K562 (cell line): ENCODE data around the gene TSPAN3. TPM values are rescaled to one million over a fixed set of nuclear protein-coding genes. Genes with fewer than 3 reads are reported as not detected.

ENCODE experiments used
- ATAC-seq: fragments of 200-7000 bp; cut with Tn5 transposase; 3 replicates; pipeline ENCODE4 v1.9.1; 2020; ENCODE audit warnings: moderate library complexity
- BruUV-seq: library from RNA; stranded (reverse); fragments of 400-500 nt; replicated peaks from 2 replicates; lab custom pipeline; 2021; lab: Mats Ljungman, UMichigan
- CTCF ChIA-PET: fragments of 300-600 bp; formaldehyde crosslinking; extraction: SDS; loops from one replicate; lab custom pipeline; 2021; ENCODE audit warnings: low intra/inter-chr PET ratio; lab: Yijun Ruan, JAX
- POLR2A ChIA-PET: fragments of 300-600, 350-650 bp; sonication (Branson Sonifier 250); formaldehyde crosslinking; extraction: SDS; loops from one replicate; lab custom pipeline; 2021; ENCODE audit warnings: antibody characterized with exemption, inconsistent platforms; lab: Yijun Ruan, JAX
- DNase-seq, 4 experiments: peaks; one replicate each; pipeline versions ENCODE4 v3.0.0 to v3.0.0-alpha.2; 2011 to 2018; ENCODE audit warnings: low spot score in 3 of 4, mixed read lengths in 3 of 4; ENCODE audit errors: extremely low read depth in 1 of 4
- FAIRE-seq: peaks from 2 replicates; lab custom pipeline; 2011; peaks lifted over from hg19 to GRCh38; lab: Jason Lieb, UNC
- H2AFZ ChIP-seq: 2 replicates; pipeline ENCODE4 v1.6.0; 2011; ENCODE audit warnings: low read depth, low read length, control low read depth, inconsistent platforms
- H3K27ac ChIP-seq: fragments of 200-600 bp; 3 replicates; pipeline ENCODE4 v1.8.0; 2011; ENCODE audit warnings: low read depth, mild to moderate bottlenecking, control low read depth, inconsistent platforms, low read length, moderate library complexity, mixed read lengths; ENCODE audit errors: extremely low read depth
- H3K27me3 ChIP-seq, 2 experiments: fragments of 300-600 bp in 1 of 2; 2 replicates in 1 of 2; 3 replicates in 1 of 2; pipeline versions ENCODE4 v1.6.0 to v1.8.0; 2011; ENCODE audit warnings: inconsistent platforms in 2 of 2, low read length in 2 of 2, mild to moderate bottlenecking in 1 of 2, mixed read lengths in 1 of 2, moderate library complexity in 1 of 2; ENCODE audit not compliant: control insufficient read depth in 2 of 2, insufficient read depth in 2 of 2
- H3K36me3 ChIP-seq: fragments of 300-600 bp; 3 replicates; pipeline ENCODE4 v1.8.0; 2011; ENCODE audit warnings: mild to moderate bottlenecking, low read length, inconsistent platforms; ENCODE audit not compliant: control insufficient read depth, insufficient read depth
- H3K4me1 ChIP-seq, 2 experiments: fragments of 200-600 bp in 1 of 2; replicated peaks in 1 of 2; 2 replicates in 1 of 2; 3 replicates in 1 of 2; pipeline versions ENCODE4 v1.5.1 to v1.8.0; 2011; ENCODE audit warnings: inconsistent platforms in 2 of 2, low read length in 2 of 2, mild to moderate bottlenecking in 1 of 2, mixed read lengths in 1 of 2, moderate library complexity in 1 of 2; ENCODE audit not compliant: control insufficient read depth in 2 of 2, insufficient read depth in 2 of 2
- H3K4me2 ChIP-seq: 2 replicates; pipeline ENCODE4 v1.6.1; 2011; ENCODE audit warnings: low read length, control low read depth, inconsistent platforms, mixed read lengths; ENCODE audit not compliant: insufficient read depth
- H3K4me3 ChIP-seq: fragments of 200-600 bp; sonication (generic), shearing (Covaris generic); 2 replicates; pipeline ENCODE4 v1.5.1; 2016; ENCODE audit warnings: control low read depth, inconsistent platforms
- H3K79me2 ChIP-seq: fragments of 200-600 bp; 3 replicates; pipeline ENCODE4 v1.8.0; 2011; ENCODE audit warnings: low read length, inconsistent platforms; ENCODE audit not compliant: control insufficient read depth, insufficient read depth
- H3K9ac ChIP-seq, 2 experiments: 2 replicates each; pipeline versions ENCODE4 v1.6.0 to v1.6.1; 2011; ENCODE audit warnings: low read depth in 2 of 2, low read length in 2 of 2, control low read depth in 1 of 2, inconsistent platforms in 1 of 2, mild to moderate bottlenecking in 1 of 2, mixed read lengths in 1 of 2; ENCODE audit not compliant: insufficient read depth in 1 of 2
- H3K9me1 ChIP-seq: one replicate; pipeline ENCODE4 v1.6.0; 2011; ENCODE audit warnings: inconsistent platforms, mild to moderate bottlenecking, low read length, moderate library complexity; ENCODE audit not compliant: control insufficient read depth, insufficient read depth
- H3K9me3 ChIP-seq: replicated peaks from 2 replicates; pipeline ENCODE4 v1.5.1; 2011; ENCODE audit warnings: low read depth, low read length, inconsistent platforms; ENCODE audit not compliant: control insufficient read depth, insufficient read depth
- H4K20me1 ChIP-seq: replicated peaks from 2 replicates; pipeline ENCODE4 v1.6.1; 2011; ENCODE audit warnings: low read length, inconsistent platforms, mixed read lengths; ENCODE audit not compliant: control insufficient read depth, insufficient read depth
- CREB3L1 ChIP-seq: fragments of 450-650 bp; IDR thresholded peaks from 2 replicates; pipeline ENCODE4 v1.6.1; 2014; ENCODE audit warnings: low read depth, mild to moderate bottlenecking, moderate library complexity, borderline replicate concordance
- ETV5 ChIP-seq: sonication (generic); formaldehyde crosslinking; IDR thresholded peaks from 2 replicates; pipeline ENCODE4 v1.4.0; 2020; ENCODE audit warnings: low read depth, mild to moderate bottlenecking, missing genetic modification reagents
- GTF2E2 ChIP-seq: fragments of 200-800 bp; sonication (Bioruptor generic); IDR thresholded peaks from 2 replicates; pipeline ENCODE4 v1.6.1; 2016; ENCODE audit warnings: missing genetic modification characterization, missing compliant biosample characterization
- ILK ChIP-seq: fragments of 450-650 bp; IDR thresholded peaks from 2 replicates; pipeline ENCODE4 v1.6.1; 2016; ENCODE audit warnings: missing genetic modification characterization, low read depth, mild to moderate bottlenecking, missing compliant biosample characterization, moderate library complexity, borderline replicate concordance
- KDM4B ChIP-seq, 2 experiments: fragments of 450-650 bp in 1 of 2; sonication (generic) in 1 of 2; IDR thresholded peaks; 2 replicates each; pipeline ENCODE4 v1.6.1; 2016 to 2017; ENCODE audit warnings: borderline replicate concordance in 2 of 2, antibody characterized with exemption in 1 of 2, low read depth in 1 of 2, mild to moderate bottlenecking in 1 of 2
- PML ChIP-seq: IDR thresholded peaks from 2 replicates; pipeline ENCODE4 v1.6.1; 2012; ENCODE audit warnings: low read length, inconsistent platforms
- PRMT5 ChIP-seq: sonication (generic); formaldehyde crosslinking; IDR thresholded peaks from 2 replicates; pipeline ENCODE4 v1.5.0; 2020; ENCODE audit warnings: missing genetic modification reagents
- RBBP5 ChIP-seq: fragments of 200-600 bp; sonication (generic); IDR thresholded peaks from 2 replicates; pipeline ENCODE4 v1.6.1; 2012; ENCODE audit warnings: borderline replicate concordance, mild to moderate bottlenecking, low read length, control low read depth, inconsistent platforms; ENCODE audit not compliant: insufficient read depth, poor library complexity, severe bottlenecking
- SLC30A9 ChIP-seq: fragments of 250-450 bp; sonication (Bioruptor Pico); IDR thresholded peaks from 2 replicates; pipeline ENCODE4 v1.8.0; 2022; ENCODE audit warnings: mild to moderate bottlenecking, moderate library complexity
- SP1 ChIP-seq: sonication (generic); formaldehyde crosslinking; IDR thresholded peaks from 2 replicates; pipeline ENCODE4 v1.8.1; 2022; ENCODE audit warnings: mild to moderate bottlenecking, missing genetic modification reagents
- U2AF2 ChIP-seq: fragments of 200-400 bp; formaldehyde crosslinking; optimal IDR thresholded peaks from 2 replicates; pipeline ENCODE3; 2017; ENCODE audit warnings: low read depth, mild to moderate bottlenecking, low read length
- ZNF780A ChIP-seq: fragments of 250-450 bp; sonication (Bioruptor Pico); IDR thresholded peaks from 2 replicates; pipeline ENCODE4 v1.5.0; 2021; ENCODE audit warnings: mild to moderate bottlenecking
- WGBS: fragments of 100-300 bp; shearing (Covaris generic); methylation state at CpG from one replicate; pipeline ENCODE4 v1.1.6; 2016; ENCODE audit warnings: low coverage, mixed read lengths; ENCODE audit not compliant: insufficient coverage; ENCODE audit errors: missing lambda C conversion rate; 5-methylcytosine and 5-hydroxymethylcytosine counted together
- in situ Hi-C: fragments of 300-500 bp; cut with MboI; formaldehyde crosslinking; loops from 4 replicates; pipeline ENCODE4 v1.15.0; 2018; ENCODE audit warnings: inconsistent platforms, mixed read lengths
- intact Hi-C: fragments of 100-400 bp; cut with micrococcal nuclease; formaldehyde crosslinking; loops from 2 replicates; pipeline ENCODE4 v1.14.2; 2022
- polyA plus RNA-seq, 8 experiments: library from polyadenylated mRNA; depleted of rRNA in 4 of 8; stranded (reverse) in 5 of 8; unstranded in 3 of 8; fragments of >200 nt; fragmentation: Nextera tagmentation in 2 of 8; fragmentation: Illumina TruSeq in 1 of 8; extraction: Ambion mirVana in 2 of 8; extraction: Trizol in 1 of 8; gene quantifications; 2 replicates each; pipeline versions ENCODE4 v1.2.1 to v1.2.3, GENCODE V29; 2011 to 2014; ENCODE audit warnings: inconsistent platforms in 1 of 8, missing spikeins in 1 of 8
- total RNA-seq, 7 experiments: library from RNA; depleted of rRNA in 6 of 7; stranded (reverse); fragments of >200 nt in 6 of 7; fragmentation: Illumina TruSeq in 2 of 7; extraction: Trizol in 2 of 7; gene quantifications; 2 replicates each; pipeline versions ENCODE4 v1.2.1 to v1.2.3, GENCODE V29; 2011 to 2021; ENCODE audit warnings: low replicate concordance in 1 of 7
- TF ChIP-seq, protein P1 (sequence below): fragments of 450-650 bp; formaldehyde crosslinking; IDR thresholded peaks from 2 replicates; pipeline ENCODE4 v1.4.0; 2020; ENCODE audit warnings: mild to moderate bottlenecking, moderate library complexity
- TF ChIP-seq, protein P2 (sequence below): fragments of 250-450 bp; sonication (Bioruptor Pico); IDR thresholded peaks from 2 replicates; pipeline ENCODE4 v1.8.0; 2022; ENCODE audit warnings: inconsistent platforms

The TSPAN3 gene
- total and polyA plus RNA-seq, 9 of the 15 experiments (the other 6 are each of a cell fraction or from before 2014, with no cell fraction given): 14.3 to 144 (median 71.1) TPM

- Histone ChIP-seq H3K79me2 (no peaks in the 10 kb centered on the region), H3K9me1 (peaks cover 4% of the 10 kb centered on the region), H2AFZ (no peak overlapping the region), H3K4me2 (no peak overlapping the region), H3K4me3 (no peak overlapping the region), H3K9me3 (no peaks in the 10 kb centered on the region), H3K27ac (no peak overlapping the region), H3K27me3 (no peaks in the 10 kb centered on the region), H3K4me1 (peaks cover 0 to 14% of the 10 kb centered on the region in 2 experiments; a peak in 1 of 5 replicates), H3K36me3 (0 out of 3 replicates have a peak, but pooled peaks cover 4% of the 10 kb centered on the region), H3K9ac (no peak overlapping the region), H4K20me1 (no peaks in the 10 kb centered on the region)
- intact Hi-C loops: no loop called here
- no peak for FAIRE-seq
- in situ Hi-C loops: no loop called here
- ChIA-PET CTCF (no interaction called here), POLR2A (no interaction called here)
- no TSS peak for BruUV-seq
- WGBS: 85% methylated on average over 9 of the region's 12 CpGs
- DNase-seq: no peak
- ATAC-seq: no peak
- TF ChIP-seq ILK (tag): no peak
- TF ChIP-seq PRMT5 (CRISPR knock-in tag): no peak
- TF ChIP-seq ETV5 (CRISPR knock-in tag): no peak
- no peak for TF ChIP-seq PML
- no peak for TF ChIP-seq SP1 (CRISPR knock-in tag)
- no peak for TF ChIP-seq U2AF2
- no peak for TF ChIP-seq KDM4B (IDR thresholded peaks at IDR 0.05; ENCODE audit: borderline replicate concordance in 2 of 2, low read depth in 1 of 2)
- no peak for TF ChIP-seq RBBP5
- TF ChIP-seq, protein P1, sequence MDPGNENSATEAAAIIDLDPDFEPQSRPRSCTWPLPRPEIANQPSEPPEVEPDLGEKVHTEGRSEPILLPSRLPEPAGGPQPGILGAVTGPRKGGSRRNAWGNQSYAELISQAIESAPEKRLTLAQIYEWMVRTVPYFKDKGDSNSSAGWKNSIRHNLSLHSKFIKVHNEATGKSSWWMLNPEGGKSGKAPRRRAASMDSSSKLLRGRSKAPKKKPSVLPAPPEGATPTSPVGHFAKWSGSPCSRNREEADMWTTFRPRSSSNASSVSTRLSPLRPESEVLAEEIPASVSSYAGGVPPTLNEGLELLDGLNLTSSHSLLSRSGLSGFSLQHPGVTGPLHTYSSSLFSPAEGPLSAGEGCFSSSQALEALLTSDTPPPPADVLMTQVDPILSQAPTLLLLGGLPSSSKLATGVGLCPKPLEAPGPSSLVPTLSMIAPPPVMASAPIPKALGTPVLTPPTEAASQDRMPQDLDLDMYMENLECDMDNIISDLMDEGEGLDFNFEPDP: no peak
- TF ChIP-seq, protein P2, sequence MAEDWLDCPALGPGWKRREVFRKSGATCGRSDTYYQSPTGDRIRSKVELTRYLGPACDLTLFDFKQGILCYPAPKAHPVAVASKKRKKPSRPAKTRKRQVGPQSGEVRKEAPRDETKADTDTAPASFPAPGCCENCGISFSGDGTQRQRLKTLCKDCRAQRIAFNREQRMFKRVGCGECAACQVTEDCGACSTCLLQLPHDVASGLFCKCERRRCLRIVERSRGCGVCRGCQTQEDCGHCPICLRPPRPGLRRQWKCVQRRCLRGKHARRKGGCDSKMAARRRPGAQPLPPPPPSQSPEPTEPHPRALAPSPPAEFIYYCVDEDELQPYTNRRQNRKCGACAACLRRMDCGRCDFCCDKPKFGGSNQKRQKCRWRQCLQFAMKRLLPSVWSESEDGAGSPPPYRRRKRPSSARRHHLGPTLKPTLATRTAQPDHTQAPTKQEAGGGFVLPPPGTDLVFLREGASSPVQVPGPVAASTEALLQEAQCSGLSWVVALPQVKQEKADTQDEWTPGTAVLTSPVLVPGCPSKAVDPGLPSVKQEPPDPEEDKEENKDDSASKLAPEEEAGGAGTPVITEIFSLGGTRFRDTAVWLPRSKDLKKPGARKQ (CRISPR knock-in tag): no peak
- TF ChIP-seq CREB3L1: no peak
- no peak for TF ChIP-seq GTF2E2
- no peak for TF ChIP-seq SLC30A9
- no peak for TF ChIP-seq ZNF780A (CRISPR knock-in tag)
Observed at GRCh38 chr15:77037388-77038209, 33.3 kb downstream of the TSPAN3 start.
